ENCODE data around the gene ANTXR1.
"Not testable (repeated sequence)": the region's sequence is repeated elsewhere in the genome, so short reads cannot be mapped to it uniquely, and the experiment has no call there.

ANTXR1 gene

DNA sequence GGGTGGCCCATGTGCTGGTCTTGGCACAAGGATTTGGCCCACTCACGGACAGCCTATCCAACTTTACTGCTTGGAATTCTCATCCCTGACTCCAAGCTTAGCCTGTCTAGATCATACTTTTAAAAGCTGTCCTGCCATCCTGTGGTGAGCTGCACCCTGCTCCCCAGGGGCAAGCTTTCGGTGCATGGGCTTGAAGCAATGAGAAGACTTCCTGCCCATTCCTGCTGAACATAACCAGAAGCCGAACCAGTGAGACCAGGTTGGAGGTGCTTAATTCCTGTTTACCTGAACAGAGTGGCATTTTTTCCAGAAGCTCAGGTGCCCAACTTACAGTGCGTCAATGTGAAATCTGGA lies 154.5 kb downstream of the ANTXR1 start:
- no peak for DNase-seq

DNA sequence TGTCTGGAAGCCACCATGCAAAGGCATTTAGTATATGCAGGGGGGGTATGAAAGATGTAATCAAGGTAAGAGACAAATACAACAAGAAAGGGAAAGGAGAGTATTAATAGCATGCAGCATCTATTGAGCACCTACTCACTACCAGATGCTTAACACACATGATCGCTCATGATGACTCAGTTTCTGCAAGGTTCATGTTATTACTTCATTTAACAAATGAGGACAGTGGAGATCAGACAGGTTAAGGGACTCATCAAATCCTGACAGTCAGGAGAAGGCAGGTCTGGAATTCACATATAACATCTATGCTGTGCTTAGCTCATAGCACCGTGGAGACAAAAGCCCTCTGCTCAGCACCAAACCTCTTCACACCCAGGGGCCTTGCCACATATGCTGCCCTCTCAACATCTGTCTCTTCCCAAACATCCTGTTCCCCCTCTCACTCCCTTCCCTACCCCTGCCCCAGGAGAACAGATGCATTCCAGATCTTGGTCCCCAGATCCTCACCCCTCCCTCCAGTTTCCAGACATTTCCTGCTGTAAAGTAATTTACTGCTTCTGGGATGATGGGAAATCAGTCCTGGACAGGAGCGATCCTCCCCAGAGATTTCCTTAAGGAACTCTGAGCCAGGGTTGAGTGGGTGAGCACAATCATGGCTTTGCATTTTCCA lies 155.3 kb downstream of the ANTXR1 start:
- no peak for DNase-seq

DNA sequence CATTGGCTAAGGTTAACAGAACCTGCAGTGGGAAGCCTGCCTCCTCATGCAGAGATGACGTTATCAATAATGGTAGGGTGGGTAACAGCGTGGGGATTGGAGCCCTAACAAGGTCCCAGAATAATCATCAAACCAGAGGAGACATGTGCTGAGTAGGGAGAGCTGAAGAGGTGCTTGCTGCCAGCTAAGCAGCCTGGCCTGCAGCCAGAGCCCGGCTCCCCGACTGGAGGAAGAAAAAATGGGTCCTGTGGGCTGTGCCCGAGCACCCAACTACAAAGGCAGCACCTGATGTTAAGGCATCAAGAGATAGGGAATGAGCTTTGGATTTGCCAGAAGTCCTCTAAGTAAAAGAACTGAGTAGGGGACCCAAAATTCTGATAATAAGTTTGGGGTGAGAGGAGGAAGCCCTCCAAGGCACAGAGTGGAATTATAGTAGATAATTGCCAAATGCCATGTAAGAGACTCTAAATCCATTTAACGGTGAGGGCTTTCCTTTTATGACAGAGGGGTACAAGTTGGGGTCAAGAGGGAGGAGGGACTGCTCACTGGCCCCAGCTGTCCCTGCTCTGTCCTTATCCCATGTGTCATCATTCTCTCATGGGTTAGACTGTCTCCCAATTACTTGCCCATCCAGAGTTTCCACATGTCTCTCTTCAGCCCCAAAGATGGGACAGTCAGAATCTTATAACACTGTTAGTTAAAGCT lies 156.1 kb downstream of the ANTXR1 start:
- no peak for DNase-seq

DNA sequence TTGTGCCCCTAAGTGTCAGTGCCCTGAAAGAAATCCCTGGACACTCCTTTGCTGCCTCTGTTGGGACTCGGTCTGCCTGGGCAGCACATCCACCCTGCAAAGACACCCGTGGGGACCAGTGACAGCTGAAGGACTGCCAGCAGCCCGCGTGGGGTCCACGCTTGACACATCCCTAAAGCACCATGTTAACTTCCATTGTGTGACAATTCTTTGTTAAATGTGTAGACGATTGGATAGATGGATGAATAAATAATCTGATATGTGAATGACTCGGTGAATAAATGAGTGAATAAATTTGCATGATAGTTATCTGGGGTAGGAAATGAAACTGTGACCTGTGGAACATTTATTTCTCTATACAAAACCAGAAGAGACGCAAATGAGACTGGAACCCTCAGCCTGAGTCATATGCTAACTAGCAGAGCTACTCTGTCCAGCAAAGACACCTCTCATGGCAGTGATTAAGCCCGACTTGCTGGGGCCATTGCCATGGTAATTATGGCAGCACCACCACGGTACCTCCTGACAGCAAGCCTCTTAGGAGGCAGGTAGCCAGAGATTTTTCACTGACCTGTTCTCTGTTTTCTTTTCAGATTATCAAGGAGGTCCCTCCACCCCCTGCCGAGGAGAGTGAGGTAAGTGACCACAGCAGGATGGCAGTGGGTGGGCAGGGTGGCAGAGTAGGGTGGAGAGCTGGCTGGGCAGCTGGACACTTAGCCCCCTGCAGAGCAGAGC lies 156.8 kb downstream of the ANTXR1 start:
- DNase-seq = no peak

DNA sequence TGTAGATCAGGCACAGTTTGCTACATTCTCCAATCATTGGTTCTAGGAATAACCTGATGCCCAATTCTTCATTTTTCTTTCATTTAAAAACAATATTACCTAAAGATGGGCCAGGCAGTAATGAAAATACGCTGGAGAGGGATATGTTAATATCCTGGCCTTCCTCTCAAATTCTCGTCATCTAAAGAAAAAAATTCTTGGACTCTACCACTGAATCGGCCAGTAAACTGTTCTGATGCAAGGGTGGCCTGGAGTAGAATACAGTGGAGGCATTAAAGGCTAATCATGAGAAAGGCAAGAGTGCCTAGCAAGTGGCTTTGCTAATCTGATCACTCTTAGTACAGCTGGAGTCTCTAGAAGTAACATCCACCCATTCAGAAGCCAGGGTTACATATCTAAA lies 157.7 kb downstream of the ANTXR1 start:
- no peak for DNase-seq

DNA sequence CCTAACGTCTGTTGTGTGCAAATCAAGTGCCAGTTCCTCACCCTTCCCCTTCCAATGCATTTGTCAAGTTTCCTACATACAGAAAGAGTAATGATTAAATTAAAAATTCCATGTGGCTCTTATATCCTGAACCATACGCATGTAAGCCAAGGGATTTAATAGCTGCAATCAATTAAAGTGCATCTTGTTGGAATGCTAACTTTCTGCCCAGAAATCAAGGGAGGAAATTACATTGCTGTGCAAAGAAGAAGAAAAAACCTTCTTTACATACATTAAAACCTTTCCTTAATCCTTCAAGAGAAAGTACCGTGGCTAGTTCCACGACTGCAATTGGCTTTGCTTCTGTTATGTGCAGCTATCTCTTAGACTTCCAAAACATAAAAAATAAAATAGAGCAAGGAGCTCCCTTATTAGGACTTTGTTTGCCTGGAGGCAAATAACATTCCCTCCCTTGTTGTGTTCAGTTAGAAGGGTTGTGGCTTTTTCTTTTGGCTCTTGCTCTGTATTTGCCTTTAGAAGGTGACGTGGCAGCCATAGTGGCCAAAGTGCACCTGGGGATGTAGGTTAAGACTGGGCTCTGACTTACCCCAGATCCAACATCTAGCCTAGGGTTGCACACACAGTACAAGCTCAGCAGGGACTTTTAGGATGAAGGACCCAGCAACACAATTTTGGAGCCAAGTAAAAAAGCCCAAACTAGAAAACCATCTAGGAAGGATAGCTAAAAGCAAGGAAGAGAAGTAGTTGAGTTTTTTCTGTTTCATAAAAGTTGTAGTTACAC lies 158.3 kb downstream of the ANTXR1 start:
- DNase-seq = no peak

DNA sequence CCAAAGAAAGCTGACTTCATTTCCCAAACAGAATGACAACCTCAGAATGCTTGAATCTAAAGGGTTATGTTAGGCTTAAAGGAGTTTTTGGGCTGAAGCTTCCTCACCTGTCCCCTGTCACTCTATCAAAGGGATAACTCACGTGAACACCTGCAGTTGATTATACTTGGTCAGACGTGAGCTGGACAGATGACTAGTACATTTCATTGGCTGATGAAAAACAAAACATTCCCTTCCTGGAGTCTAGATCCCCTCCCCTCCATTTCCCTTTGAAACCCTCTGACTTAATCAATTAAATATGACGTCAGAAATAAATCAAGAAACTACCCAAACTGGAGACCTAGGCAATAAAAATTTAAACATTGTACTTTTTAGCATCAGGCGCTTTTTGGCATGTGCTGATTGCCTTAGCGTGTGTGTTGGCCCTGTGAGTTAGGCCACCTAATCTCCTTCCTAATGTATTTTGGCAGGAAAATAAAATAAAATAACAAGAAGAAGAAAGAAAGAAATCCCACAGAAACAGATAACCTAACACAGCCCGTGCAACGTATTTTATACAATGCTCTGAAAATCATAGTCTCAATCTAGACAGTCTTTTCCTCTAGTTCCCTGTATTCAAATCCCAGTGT lies 159.0 kb downstream of the ANTXR1 start:
- DNase-seq = no peak

DNA sequence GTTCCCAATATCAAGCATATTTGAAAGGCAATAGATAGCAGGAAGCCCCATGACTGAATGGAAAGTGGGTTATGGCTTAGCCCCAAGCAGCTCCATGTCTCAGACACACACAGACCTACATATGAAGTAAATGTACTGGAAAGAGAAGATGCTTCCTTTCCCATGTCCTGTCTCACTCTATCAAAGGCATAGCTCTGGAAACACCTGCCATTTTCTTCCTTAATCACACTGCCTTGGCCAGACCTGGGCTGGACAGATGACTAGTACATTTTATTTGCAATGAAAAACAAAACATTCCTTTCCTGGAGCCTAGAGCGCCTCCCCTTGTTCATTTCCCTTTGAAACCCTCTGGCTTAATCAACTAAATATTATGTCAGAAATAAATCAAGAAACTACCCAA lies 160.7 kb downstream of the ANTXR1 start:
- no peak for DNase-seq

DNA sequence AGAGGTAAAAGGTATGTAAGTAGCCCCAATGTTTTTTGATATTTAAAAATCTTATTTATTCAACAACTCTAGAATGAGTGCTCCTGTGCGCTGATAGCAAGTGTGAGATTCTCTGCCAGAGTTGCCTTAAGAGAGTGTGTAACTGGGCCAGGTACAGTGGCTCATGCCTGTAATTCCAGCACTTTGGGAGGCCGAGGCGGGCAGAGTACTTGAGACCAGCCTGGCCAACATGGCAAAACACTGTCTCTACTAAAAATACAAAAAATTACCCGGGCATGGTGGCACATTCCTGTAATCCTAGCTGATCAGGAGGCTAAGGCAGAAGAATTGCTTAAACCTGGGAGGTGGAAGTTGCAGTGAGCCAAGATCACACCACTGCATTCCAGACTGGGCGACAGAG lies 161.2 kb downstream of the ANTXR1 start:
- not testable (repeated sequence) for DNase-seq

DNA sequence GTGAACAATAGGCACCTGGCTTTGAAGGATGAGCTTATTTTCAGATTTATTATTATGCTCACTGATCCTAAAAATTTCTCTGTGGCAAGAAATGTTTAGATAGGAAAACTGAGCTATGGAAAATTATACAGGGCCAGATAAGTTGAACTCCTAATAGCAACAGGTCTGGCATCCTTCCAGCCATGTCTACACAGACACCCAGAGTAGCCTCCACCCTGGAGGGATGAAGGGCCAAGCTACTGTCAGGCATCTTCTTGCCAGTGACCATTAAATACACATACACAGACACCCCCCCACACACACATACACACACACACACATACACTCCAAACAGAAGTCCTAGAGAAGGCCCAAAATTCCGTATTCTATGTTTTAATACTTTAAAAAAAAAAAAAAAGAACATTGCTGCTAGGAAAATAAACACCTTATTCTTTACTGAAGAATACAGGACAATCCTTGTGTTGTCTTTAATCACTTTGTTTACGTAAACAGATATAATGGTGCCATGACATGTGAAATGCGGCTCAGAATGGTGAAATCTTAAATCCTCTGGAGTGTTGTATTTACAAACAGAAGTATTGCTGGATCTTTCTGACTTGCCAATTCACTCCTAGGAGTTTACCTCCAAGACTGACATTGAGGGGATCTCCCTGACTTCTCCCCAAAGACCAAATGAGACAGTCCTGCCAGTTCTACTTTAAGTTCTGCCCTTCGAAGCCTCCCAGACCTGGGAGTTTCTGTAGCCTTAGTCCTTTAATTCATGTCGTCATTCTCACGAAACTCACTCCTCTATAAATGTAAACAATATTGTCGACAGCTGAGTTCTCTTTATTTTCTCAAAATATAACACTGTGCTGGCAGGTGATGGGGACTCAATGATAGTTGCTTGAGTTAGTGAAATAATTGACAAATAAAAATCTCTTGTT lies 163.1 kb downstream of the ANTXR1 start:
- DNase-seq = no peak

DNA sequence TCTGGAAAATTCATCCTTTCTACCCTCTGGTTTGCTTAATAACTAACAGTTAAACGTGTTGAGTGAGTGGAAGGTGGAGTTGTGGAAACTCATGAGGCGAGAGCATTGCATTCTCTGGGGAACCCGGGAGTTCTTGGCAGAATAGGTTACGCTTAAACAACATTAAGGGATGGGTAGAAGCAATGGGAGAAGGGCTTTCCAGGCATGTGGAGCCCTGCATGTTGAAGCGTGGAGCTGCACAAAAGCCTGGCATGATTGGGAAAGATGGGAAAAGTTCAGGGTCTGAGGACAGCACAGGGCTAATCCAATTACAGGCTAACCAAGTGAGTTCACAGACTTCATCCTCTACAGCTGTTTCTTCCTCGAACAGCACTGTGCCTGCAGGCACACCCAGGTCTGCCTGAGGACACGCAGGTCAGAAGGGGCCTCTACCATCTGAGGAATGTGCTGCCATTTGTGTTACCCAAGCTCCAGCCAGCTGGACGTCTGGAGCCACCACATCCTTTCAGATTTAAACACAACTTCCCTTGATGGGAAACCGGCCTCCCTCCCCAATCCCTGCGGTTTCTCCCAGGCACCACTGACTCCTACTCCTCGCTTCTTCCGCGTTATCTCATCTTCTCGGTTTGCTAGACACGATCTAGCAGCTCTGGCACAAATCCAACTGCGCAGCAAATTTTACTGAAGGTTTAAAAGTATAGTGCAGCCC lies 164.2 kb downstream of the ANTXR1 start:
- no peak for DNase-seq

DNA sequence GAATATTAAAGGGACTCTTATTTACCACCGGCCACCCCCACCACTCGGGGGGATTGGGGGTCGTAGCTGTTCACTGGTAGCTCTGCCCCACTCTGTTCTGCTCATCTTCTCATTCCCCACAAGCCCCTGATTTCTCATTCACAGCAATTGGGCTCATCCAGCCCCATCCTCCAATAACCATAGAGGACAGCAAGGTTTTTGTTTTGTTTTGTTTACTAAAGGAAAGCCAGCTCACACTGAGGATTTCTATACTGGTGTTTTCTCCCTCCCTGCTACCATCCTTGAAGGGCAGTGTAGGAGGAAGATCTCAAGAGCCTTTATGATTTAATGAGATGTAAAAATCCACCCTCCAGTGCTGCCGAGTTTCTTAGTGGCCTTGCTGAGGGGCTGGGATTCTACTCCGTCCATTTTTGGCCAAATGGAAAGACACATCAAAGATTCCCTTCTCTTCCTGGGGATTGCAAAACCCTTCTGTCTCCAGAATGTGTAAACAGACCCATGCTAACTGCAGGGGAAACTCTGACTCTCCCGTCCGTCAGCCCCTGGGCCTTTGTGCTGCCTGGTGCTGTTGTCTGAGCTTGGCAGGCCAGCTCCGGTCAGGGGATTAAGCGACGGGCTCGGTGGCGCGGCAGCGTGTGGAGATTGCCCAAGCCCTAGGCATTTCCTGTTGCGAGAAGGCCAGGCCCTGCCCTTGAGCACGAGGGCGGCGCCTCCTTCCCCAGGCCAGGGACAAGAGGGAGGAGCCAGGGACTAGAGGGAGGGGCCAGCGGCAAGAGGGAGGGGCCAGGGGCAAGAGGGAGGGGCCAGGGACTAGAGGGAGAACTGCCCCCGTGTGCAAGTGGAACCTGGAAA lies 165.0 kb downstream of the ANTXR1 start:
- peak; percentile 4 for DNase-seq

DNA sequence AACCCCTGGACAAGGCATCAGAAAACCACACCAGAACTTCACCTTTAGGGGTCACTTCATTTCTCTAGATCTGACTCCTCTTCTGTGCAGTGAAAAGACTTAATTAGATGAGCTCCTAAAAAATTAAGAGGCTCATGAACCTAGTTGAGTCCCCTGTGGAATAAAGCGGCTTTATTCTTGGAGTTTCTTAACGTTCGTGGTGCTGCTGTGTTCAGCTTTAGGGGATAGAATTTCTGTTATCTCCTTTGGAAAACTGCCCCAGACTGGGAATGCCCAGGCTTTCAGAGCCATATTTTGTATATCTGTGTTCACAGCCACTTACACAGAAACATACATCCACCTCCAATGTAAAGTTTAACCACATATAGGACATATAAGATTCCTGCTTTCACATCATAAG lies 165.8 kb downstream of the ANTXR1 start:
- DNase-seq = no peak

DNA sequence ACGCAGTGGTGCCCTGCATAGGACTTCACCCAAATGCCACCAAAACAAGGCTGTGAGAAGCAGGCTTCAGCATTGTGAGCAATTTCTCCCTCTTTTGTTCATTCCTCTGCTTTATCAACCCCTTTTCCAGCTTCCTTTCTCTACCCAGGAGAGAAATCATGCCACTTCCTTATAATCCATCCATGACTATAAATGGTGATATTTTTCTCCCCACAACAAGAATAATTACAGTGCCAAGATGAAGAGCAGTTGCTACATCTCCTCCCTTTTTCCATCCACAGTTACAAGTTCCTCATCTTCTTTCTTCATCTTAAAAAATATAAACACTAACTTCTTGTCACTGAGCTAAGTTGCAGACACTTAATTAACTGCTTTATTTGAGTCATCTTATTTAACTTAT lies 167.2 kb downstream of the ANTXR1 start:
- no peak for DNase-seq

DNA sequence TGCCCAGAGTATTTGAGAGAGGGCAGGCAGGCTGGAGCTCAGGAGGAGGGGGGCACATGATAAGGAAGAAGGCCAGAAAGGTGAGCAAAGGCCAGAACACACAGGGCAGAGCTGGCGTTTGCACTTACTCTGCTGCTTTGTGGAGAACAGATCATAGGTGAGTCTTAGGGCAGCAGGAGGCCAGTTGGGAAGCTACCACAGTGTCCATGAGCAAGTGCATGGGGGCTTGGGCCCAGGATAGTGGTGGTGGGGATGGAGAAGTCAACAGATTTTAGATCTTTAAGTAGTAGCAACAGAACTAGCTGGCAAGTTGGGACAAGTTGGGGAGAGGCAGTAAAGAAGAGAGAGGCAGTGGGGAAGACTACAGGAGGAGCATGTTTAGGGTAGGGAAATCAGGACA lies 168.0 kb downstream of the ANTXR1 start:
- DNase-seq = no peak

DNA sequence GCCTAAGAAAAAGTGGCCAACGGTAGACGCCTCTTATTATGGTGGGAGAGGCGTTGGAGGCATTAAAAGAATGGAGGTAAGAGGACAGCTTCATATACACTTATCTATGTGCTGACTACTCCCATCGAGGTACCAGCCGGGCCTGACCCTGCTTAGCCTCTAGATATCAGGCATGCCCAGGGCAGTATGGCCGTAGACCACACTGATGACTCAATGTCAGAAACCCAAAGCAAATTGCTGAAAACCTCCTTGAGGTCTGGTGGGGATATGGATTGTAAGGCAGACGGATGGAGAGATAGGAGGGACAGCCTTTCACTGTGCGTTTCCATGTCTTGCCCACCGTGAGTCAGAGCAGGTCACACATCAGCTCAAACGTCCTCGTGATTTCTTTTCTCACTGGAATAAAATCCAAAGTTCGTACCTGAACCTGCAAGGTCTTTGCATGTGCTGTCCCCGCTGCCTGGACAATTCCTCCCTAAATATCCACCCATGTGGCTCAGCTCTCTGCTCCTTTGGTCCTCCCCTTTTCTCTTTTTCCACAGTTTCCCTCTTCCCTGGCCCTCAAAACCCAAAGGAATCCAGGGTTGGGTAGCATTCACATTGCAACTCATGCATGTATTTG lies 168.9 kb downstream of the ANTXR1 start:
- no peak for DNase-seq

DNA sequence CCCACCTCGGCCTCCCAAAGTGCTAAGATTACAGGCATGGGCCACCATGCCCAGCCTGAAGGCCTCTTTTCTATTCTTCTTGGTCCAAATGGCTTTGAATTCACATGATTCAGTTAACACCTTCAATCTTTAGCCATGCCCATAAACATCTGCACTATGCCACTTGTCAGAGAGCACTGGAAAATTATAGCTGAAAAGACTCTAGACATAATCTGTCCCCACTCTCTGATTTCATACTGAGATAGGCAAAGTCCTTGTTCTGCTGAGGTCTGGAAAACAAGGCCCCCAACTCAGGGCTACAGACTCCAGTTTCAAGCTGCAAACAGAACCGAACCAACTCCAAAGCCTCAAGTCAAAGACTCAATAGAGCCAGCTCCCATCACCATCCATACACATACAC lies 170.7 kb downstream of the ANTXR1 start:
- DNase-seq = no peak

DNA sequence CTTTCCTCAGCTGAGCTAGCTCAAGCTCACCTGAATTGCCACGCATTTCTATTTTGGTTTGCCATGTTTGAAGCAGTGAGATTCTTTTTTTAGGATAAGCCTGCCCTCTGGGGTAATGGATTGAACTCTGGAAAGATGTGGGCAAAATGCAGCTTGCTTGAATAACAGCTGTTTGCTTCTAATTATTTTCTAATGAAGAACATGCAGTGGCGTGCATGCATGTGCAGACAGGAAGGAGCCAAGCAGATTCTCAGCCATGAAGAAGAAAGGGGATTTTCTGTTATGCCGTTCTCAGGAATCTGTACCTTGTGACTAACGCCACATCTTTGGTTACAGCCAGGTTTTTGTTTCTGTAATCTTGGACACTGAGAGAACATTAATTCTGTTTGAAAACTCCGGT lies 171.2 kb downstream of the ANTXR1 start:
- no peak for DNase-seq

DNA sequence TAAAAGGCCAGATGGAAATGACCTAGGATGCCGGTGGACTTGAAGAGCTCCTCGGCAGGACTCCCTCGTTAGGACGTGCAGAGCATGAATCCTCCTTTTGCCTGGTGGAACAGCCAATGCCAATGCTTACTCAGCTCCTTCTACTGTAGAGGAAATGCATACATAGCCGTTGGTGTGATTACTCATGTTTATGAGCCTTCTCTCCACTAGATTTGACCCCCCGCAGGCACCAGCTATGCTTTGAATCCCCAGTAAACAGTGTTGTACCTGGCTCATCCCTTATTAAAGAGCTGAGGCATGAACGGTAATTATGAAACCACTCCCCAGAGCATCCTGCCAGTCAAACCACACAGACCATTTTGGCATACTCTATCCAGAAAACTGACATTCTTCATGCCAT lies 172.8 kb downstream of the ANTXR1 start:
- no peak for DNase-seq

DNA sequence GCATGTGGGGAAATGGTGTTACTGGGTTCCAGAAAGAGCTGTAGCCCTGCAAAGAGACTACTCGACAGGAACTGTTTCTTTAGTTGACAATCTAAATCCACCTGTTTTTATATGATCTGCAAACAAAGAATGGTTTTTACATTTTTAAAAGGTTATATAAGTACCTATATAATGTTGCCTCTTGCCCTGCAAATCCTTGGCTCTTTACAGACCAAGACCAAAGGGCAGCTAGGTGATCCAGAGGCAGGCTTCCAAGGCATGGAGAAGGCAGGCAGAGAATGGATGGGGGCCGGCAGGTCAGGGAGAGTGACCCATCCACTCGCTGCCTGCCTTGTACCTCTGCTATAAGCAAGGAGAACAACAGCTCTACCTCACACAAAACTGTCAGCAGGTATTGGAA lies 173.6 kb downstream of the ANTXR1 start:
- DNase-seq = no peak
